BE2C (cell line): ENCODE data around the gene MYOD1.

Experiments
- DNase-seq: peaks from one replicate; pipeline ENCODE4 v3.0.0-alpha.2; 2020
- H3K27me3 ChIP-seq: fragments of 250-450 bp; sonication (Bioruptor Pico); 2 replicates; pipeline ENCODE4 v1.5.1; 2020; ENCODE audit warnings: mild to moderate bottlenecking
- H3K36me3 ChIP-seq: fragments of 250-450 bp; sonication (Bioruptor Pico); 2 replicates; pipeline ENCODE4 v1.5.1; 2020; ENCODE audit warnings: mild to moderate bottlenecking
- H3K4me1 ChIP-seq: fragments of 250-450 bp; sonication (Bioruptor Pico); 2 replicates; pipeline ENCODE4 v1.5.1; 2020
- H3K4me3 ChIP-seq: 2 replicates; pipeline ENCODE4 v1.5.1; 2011; ENCODE audit warnings: low read depth, low read length
- H3K9me3 ChIP-seq: fragments of 250-450 bp; sonication (Bioruptor Pico); 2 replicates; pipeline ENCODE4 v1.5.1; 2020
- TF ChIP-seq, protein P1 (sequence below): IDR thresholded peaks from 2 replicates; pipeline ENCODE4 v1.5.1; 2012; ENCODE audit warnings: mild to moderate bottlenecking, low read depth, low read length

MYOD1 gene

DNA sequence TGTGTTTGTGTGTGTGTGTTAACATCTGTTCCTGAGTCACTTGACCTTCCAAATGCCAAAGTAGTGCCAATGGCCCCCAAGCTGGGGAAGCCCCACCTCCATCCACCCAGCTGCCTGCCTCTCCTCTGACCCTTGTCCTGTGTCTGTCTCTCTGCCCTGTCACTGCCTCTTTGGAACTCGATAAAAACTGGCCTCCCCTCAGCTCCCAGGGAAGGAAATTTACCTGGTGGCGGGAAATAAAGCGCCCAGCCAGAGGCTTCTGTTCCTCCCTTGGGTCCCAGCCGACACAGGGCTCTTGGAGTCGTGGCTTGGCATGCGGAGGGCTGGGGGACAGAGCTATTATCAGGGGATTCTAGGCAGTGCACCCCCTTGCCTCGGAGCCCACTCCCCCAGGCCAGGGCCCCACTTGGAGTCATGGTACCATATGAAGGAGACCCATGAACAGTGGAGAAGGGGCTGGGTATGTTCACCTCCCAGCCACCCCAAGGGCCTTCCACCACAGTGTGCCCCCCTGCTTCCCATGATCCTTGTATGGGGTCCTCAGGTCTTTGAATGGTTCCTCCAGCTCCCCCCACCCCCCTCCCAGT, 21.4 kb downstream of the MYOD1 start:
- Histone ChIP-seq H3K4me1 (no peaks in the 10 kb centered on the region), H3K9me3 (no peaks in the 10 kb centered on the region), H3K36me3 (no peaks in the 10 kb centered on the region), H3K4me3 (no peak overlapping the region), H3K27me3 (no peaks in the 10 kb centered on the region)
- TF ChIP-seq, protein P1, sequence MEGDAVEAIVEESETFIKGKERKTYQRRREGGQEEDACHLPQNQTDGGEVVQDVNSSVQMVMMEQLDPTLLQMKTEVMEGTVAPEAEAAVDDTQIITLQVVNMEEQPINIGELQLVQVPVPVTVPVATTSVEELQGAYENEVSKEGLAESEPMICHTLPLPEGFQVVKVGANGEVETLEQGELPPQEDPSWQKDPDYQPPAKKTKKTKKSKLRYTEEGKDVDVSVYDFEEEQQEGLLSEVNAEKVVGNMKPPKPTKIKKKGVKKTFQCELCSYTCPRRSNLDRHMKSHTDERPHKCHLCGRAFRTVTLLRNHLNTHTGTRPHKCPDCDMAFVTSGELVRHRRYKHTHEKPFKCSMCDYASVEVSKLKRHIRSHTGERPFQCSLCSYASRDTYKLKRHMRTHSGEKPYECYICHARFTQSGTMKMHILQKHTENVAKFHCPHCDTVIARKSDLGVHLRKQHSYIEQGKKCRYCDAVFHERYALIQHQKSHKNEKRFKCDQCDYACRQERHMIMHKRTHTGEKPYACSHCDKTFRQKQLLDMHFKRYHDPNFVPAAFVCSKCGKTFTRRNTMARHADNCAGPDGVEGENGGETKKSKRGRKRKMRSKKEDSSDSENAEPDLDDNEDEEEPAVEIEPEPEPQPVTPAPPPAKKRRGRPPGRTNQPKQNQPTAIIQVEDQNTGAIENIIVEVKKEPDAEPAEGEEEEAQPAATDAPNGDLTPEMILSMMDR, result no peak
- no peak for DNase-seq

GRCh38 chr11:17741487-17741886, 22.1 kb downstream of the MYOD1 start:
- TF ChIP-seq, protein P1, result no peak
- Histone ChIP-seq H3K9me3 (no peaks in the 10 kb centered on the region), H3K36me3 (no peaks in the 10 kb centered on the region), H3K4me1 (no peaks in the 10 kb centered on the region), H3K27me3 (no peaks in the 10 kb centered on the region), H3K4me3 (no peak overlapping the region)
- no peak for DNase-seq

GRCh38 chr11:17742019-17742418, 22.6 kb downstream of the MYOD1 start:
- TF ChIP-seq, protein P1, result no peak
- H3K27me3 ChIP-seq, result no peaks in the 10 kb centered on the region

DNA sequence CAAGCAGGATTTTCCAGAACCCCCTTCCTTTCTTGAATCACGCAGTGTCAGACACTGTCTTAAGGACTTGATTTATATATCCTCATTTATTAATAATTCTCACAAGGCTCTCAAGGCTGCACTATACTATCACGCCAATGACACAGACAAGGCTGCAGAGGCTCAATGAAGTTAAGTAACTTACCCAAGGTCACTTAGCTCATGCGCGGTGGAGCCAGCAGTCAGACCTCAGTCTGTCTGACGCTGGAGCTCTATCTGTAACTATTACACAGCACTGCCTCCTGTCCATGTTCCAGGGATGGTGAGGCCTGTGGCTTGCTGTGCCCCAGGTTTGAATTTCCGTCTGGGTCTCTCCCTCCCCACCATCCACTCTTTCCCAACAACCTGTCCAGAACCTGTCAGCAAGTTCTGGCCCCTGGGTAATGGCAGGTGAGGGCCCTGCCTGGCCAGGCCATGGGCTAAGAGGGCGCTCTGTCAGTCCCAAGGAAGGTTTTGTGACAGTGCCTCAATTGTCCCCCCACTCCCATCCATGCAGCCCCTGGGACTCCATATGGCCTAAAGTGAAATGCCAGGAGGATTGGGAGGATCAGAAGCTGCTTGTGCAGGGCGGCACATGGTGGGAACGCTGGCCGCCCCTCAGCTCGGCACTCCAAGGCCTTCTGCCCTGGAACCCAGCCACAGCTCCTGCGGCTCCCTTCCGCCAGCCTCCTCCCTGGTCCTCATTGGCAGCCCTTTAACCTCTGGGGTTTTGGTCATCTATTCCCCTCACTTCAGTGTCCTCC, 23.8 kb downstream of the MYOD1 start:
- DNase-seq, result no peak
- Histone ChIP-seq H3K4me1 (no peaks in the 10 kb centered on the region), H3K4me3 (no peak overlapping the region), H3K9me3 (no peaks in the 10 kb centered on the region), H3K27me3 (no peaks in the 10 kb centered on the region), H3K36me3 (no peaks in the 10 kb centered on the region)
- TF ChIP-seq, protein P1, result no peak

More at GRCh38 chr11:17742019-17742418, 22.6 kb downstream of the MYOD1 start:
- Histone ChIP-seq H3K4me3 (no peak overlapping the region), H3K9me3 (no peaks in the 10 kb centered on the region), H3K4me1 (no peaks in the 10 kb centered on the region), H3K36me3 (no peaks in the 10 kb centered on the region)
- no peak for DNase-seq

- DNase-seq, result no peak
- TF ChIP-seq, protein P1, result no peak
- Histone ChIP-seq H3K4me1 (no peaks in the 10 kb centered on the region), H3K9me3 (no peaks in the 10 kb centered on the region), H3K4me3 (no peak overlapping the region), H3K27me3 (no peaks in the 10 kb centered on the region), H3K36me3 (no peaks in the 10 kb centered on the region)
Measured at GRCh38 chr11:17743808-17744119, 24.4 kb downstream of the MYOD1 start.
